Adrenal gland (tissue), 5 donors: ENCODE results near the gene POLR3K.

Experiments used
- CTCF ChIP-seq, 6 experiments: fragments of 450-650 bp in 4 of 6; fragments of 200-600 bp in 2 of 6; sonication (generic) in 1 of 6; IDR thresholded peaks; 1 replicate in 5 of 6; 2 replicates in 1 of 6; pipeline versions ENCODE4 v1.5.1 to v1.8.0; 2016 to 2021; ENCODE audit warnings: antibody characterized with exemption in 6 of 6, mild to moderate bottlenecking in 2 of 6, moderate library complexity in 1 of 6
- POLR2A ChIP-seq, 2 donors: fragments of 450-650 bp; IDR thresholded peaks; one replicate each; pipeline ENCODE4 v1.6.1; 2017; ENCODE audit warnings: antibody characterized with exemption in 2 of 2, mild to moderate bottlenecking in 2 of 2, moderate library complexity in 1 of 2
- donor health status: DM: no; HTN: no; CAD: no.

- no peak for TF ChIP-seq POLR2A (IDR thresholded peaks at IDR 0.05)
- no peak for TF ChIP-seq CTCF (IDR thresholded peaks at IDR 0.05)
Measured at GRCh38 chr16:42691-43090, 10.7 kb downstream of the POLR3K start.
